ENCODE results near the gene ZXDC.

DNA sequence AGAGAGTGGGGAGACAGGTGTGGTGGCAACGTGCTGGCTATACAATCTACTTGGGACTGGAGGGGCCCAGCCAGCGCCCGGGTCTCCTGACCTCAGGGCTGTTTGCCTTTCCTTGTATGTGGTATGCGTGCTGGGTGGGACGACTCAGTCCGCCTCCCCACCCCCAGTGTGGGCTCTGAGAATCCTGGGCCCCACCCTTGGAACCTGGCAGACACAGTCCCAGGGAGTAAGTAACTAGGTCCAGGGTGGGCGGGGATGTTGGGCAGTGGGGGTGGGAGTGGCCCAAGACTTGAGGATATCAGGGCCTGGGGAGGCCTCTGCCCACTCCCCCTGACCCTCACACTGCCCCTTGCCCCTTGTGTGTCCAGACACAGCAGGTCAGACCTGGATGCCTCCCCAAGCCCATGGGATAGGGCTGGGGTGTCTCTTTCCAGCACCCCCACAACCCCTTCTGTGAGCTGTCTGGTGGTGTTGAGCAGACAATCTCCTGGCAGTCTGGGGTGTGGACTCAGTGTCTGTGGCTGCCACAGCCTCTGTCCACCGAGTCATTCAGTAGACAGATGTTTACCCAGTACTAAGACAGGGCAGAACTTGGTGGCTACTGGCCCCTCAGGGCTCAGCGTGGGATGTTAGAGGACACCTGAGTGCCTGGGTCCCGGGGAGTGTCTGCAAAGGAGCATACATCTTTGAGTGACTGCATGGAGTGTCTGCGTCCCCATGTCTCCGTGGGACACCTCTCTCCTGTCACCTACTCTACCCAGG is 49.6 kb upstream of the ZXDC start:
- no peak for TF ChIP-seq POLR2AphosphoS5 (IDR thresholded peaks at IDR 0.05)
- no peak for TF ChIP-seq POLR2A (IDR thresholded peaks at IDR 0.05)
- TF ChIP-seq, protein P1, sequence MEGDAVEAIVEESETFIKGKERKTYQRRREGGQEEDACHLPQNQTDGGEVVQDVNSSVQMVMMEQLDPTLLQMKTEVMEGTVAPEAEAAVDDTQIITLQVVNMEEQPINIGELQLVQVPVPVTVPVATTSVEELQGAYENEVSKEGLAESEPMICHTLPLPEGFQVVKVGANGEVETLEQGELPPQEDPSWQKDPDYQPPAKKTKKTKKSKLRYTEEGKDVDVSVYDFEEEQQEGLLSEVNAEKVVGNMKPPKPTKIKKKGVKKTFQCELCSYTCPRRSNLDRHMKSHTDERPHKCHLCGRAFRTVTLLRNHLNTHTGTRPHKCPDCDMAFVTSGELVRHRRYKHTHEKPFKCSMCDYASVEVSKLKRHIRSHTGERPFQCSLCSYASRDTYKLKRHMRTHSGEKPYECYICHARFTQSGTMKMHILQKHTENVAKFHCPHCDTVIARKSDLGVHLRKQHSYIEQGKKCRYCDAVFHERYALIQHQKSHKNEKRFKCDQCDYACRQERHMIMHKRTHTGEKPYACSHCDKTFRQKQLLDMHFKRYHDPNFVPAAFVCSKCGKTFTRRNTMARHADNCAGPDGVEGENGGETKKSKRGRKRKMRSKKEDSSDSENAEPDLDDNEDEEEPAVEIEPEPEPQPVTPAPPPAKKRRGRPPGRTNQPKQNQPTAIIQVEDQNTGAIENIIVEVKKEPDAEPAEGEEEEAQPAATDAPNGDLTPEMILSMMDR (IDR thresholded peaks at IDR 0.05), result no peak
- TF ChIP-seq EP300 (IDR thresholded peaks at IDR 0.05), result no peak

Data from gastroesophageal sphincter (tissue), 3 donors.